Lung (tissue), 12 donors: ENCODE results near the gene POU6F2. TPM values are rescaled to one million over a fixed set of nuclear protein-coding genes. Genes with fewer than 3 reads are reported as not detected.

Experiments used
- ATAC-seq: fragments of 200-7000 bp; cut with Tn5 transposase; one replicate; pipeline ENCODE4 v1.9.1; 2020; ENCODE audit warnings: moderate number of reproducible peaks; ENCODE audit not compliant: insufficient read depth, low FRiP score
- DNase-seq, 3 donors: peaks; one replicate each; pipeline ENCODE4 v3.0.0-alpha.2; 2013 to 2017
- H3K27ac ChIP-seq, 2 donors: one replicate each; pipeline ENCODE4 v1.5.1; 2013; ENCODE audit warnings: mild to moderate bottlenecking in 2 of 2, moderate library complexity in 2 of 2, control low read depth in 1 of 2, inconsistent platforms in 1 of 2, low read depth in 1 of 2, low read length in 1 of 2
- H3K27me3 ChIP-seq, 3 donors: one replicate each; pipeline ENCODE4 v1.5.1; 2013; ENCODE audit warnings: low read length in 2 of 3; ENCODE audit not compliant: control insufficient read depth in 3 of 3, insufficient read depth in 3 of 3
- H3K36me3 ChIP-seq, 4 donors: one replicate each; pipeline ENCODE4 v1.5.1; 2013; ENCODE audit warnings: low read length in 4 of 4, mild to moderate bottlenecking in 1 of 4, moderate library complexity in 1 of 4; ENCODE audit not compliant: control insufficient read depth in 4 of 4, insufficient read depth in 4 of 4
- H3K4me1 ChIP-seq, 5 donors: one replicate each; pipeline ENCODE4 v1.5.1; 2013; ENCODE audit warnings: low read length in 5 of 5, mild to moderate bottlenecking in 2 of 5, moderate library complexity in 1 of 5; ENCODE audit not compliant: control insufficient read depth in 5 of 5, insufficient read depth in 5 of 5
- H3K4me3 ChIP-seq: one replicate; pipeline ENCODE4 v1.5.1; 2013; ENCODE audit warnings: mild to moderate bottlenecking, control low read depth, moderate library complexity
- H3K9ac ChIP-seq, 2 donors: one replicate each; pipeline ENCODE4 v1.5.1; 2013; ENCODE audit warnings: low read length in 2 of 2, control low read depth in 1 of 2; ENCODE audit not compliant: insufficient read depth in 1 of 2
- H3K9me3 ChIP-seq, 4 donors: one replicate each; pipeline ENCODE4 v1.5.1; 2013; ENCODE audit warnings: low read length in 3 of 4, mild to moderate bottlenecking in 1 of 4, moderate library complexity in 1 of 4; ENCODE audit not compliant: control insufficient read depth in 4 of 4, insufficient read depth in 3 of 4
- WGBS, 2 donors: extraction: QIAGEN DNeasy Blood & Tissue Kit; methylation state at CpG; one replicate each; pipeline ENCODE4 v1.1.7; 2013; 5-methylcytosine and 5-hydroxymethylcytosine counted together
- polyA plus RNA-seq, 2 donors: library from polyadenylated mRNA; stranded (reverse); fragments of 200-250 nt; gene quantifications; one replicate each; pipeline ENCODE4 v1.2.1, GENCODE V29; 2013
- total RNA-seq, 2 donors: library from RNA; depleted of rRNA in 1 of 2; stranded (reverse); fragments of >200 nt in 1 of 2; gene quantifications; one replicate each; pipeline ENCODE4 v1.2.1, GENCODE V29; 2014 to 2021
- TF ChIP-seq, protein P1 (sequence below): IDR thresholded peaks from 2 replicates; pipeline ENCODE4 v1.5.1; 2012; ENCODE audit warnings: mild to moderate bottlenecking; ENCODE audit errors: control extremely low read depth, extremely low read depth
- donor health status: control.
- donor health status: control.
- donor health status: Bipolar disorder and iron deficiency.
- donor health status: healthy.
- donor health status: DM: yes; HTN: yes; CAD: no.

Gene POU6F2
- total and polyA plus RNA-seq, 4 donors: 0.08 to 0.18 TPM; not detected in 2

DNA sequence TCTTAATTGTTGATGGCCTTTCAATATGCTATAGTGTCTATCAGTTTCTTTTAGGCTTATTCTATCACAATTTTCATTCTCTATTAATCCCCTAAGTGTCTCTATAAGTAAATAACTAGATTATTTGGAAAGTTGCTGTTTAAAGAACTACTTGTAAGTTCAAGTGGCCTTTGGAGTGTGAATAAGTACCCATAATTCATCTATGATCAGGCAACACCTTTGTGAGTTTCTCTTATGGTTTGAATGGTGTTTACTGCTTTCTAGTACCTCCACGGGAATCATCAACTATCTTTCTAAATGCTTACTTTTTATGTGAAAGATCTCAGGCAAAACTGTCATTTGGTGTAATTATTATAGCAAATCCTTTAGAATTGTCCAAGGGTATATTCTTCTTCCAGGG lies 166.7 kb downstream of the POU6F2 start:
- H3K9ac ChIP-seq: no peak overlapping the region
- H3K4me1 ChIP-seq: no peaks in the 10 kb centered on the region
- no peak for DNase-seq
- TF ChIP-seq, protein P1, sequence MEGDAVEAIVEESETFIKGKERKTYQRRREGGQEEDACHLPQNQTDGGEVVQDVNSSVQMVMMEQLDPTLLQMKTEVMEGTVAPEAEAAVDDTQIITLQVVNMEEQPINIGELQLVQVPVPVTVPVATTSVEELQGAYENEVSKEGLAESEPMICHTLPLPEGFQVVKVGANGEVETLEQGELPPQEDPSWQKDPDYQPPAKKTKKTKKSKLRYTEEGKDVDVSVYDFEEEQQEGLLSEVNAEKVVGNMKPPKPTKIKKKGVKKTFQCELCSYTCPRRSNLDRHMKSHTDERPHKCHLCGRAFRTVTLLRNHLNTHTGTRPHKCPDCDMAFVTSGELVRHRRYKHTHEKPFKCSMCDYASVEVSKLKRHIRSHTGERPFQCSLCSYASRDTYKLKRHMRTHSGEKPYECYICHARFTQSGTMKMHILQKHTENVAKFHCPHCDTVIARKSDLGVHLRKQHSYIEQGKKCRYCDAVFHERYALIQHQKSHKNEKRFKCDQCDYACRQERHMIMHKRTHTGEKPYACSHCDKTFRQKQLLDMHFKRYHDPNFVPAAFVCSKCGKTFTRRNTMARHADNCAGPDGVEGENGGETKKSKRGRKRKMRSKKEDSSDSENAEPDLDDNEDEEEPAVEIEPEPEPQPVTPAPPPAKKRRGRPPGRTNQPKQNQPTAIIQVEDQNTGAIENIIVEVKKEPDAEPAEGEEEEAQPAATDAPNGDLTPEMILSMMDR: no peak
- 51 to 69% methylated on average over 1 of the region's 1 CpG for WGBS, 2 donors
- H3K9me3 ChIP-seq: peaks cover 0 to 5% (median 0%) of the 10 kb centered on the region in 4 donors
- no peak overlapping the region for H3K4me3 ChIP-seq
- no peak overlapping the region for H3K27ac ChIP-seq
- ATAC-seq: no peak
- no peaks in the 10 kb centered on the region for H3K36me3 ChIP-seq
- H3K27me3 ChIP-seq: no peaks in the 10 kb centered on the region

GRCh38 chr7:39145283-39145682 lies 167.6 kb downstream of the POU6F2 start:
- H3K9me3 ChIP-seq: peaks cover 0 to 5% (median 0%) of the 10 kb centered on the region in 4 donors
- peak in 2 of 3 donors; percentile 1 to 6 for DNase-seq
- no peaks in the 10 kb centered on the region for H3K4me1 ChIP-seq
- no peak overlapping the region for H3K9ac ChIP-seq
- ATAC-seq: no peak
- H3K4me3 ChIP-seq: no peak overlapping the region
- TF ChIP-seq, protein P1: no peak
- no peak overlapping the region for H3K27ac ChIP-seq
- WGBS, 2 donors: 61 to 76% methylated on average over 3 of the region's 3 CpGs
- H3K27me3 ChIP-seq: no peaks in the 10 kb centered on the region
- H3K36me3 ChIP-seq: no peaks in the 10 kb centered on the region

GRCh38 chr7:39145935-39146334 lies 168.2 kb downstream of the POU6F2 start:
- DNase-seq (no peak), ATAC-seq (no peak)
- TF ChIP-seq, protein P1: no peak
- H3K9me3 ChIP-seq: peaks cover 0 to under 1% (median 0%) of the 10 kb centered on the region in 4 donors
- H3K27ac ChIP-seq: no peak overlapping the region
- H3K4me3 ChIP-seq: no peak overlapping the region
- no peaks in the 10 kb centered on the region for H3K36me3 ChIP-seq
- H3K9ac ChIP-seq: no peak overlapping the region
- no peaks in the 10 kb centered on the region for H3K27me3 ChIP-seq
- no peaks in the 10 kb centered on the region for H3K4me1 ChIP-seq

DNA sequence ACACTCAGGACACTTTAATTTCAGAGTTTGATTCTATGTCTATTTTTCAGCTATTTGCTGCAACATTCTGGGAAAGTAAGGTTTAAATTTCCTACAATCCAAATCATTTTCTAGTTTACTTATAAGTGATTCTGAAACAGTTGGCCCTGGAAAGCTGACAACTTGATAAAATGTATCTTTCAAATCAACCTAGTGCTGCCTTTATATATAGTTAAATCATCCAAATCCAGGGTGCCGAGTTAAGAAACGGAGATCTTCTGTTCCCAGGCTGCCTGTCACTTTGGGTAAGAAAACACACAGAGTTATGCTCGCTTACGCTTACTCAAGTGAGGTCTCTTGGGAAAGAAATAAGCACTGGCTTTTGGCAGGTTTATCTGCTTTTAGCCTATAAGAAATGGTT lies 175.0 kb downstream of the POU6F2 start:
- ATAC-seq: no peak
- Histone ChIP-seq H3K9me3 (no peaks in the 10 kb centered on the region), H3K27ac (no peak overlapping the region), H3K9ac (no peak overlapping the region), H3K27me3 (no peaks in the 10 kb centered on the region), H3K36me3 (no peaks in the 10 kb centered on the region), H3K4me3 (no peak overlapping the region), H3K4me1 (no peaks in the 10 kb centered on the region)
- DNase-seq: no peak
- TF ChIP-seq, protein P1: no peak
- WGBS, 2 donors: 86 to 91% methylated on average over 4 of the region's 4 CpGs
